Stimulated activated CD4-positive, alpha-beta T cell treated with anti-CD3 and anti-CD28 coated beads, Interleukin-1b, Interleukin-23, amount 100 ng/mL, for 1 hour (primary cell): ENCODE results near the gene RNU6-9.

Experiments used
- DNase-seq, 2 donors: peaks; one replicate each; pipeline ENCODE4 v3.0.0-alpha.2; 2020; ENCODE audit warnings: low read depth in 2 of 2

The RNU6-9 gene

DNA sequence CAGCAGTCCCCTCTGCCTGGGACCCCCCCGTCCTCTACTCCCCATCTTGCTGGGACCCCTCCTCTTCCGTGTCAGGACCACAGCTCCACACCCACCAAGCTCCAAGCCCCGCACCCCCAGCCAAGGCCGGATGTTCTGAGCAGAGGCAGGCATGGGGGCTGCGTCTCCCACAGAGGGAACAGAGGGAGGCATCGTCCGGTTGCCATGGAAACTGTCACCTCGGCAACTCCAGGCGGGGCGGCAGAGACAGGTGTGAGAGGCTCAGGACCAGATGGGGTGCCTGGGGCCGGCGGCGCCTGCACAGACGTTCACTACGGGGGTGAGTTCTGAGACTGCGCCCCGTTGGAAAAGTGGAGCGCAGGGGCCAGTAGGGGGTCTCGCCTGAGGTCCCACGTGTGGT, 5.4 kb downstream of the RNU6-9 start:
- no peak for DNase-seq

DNA sequence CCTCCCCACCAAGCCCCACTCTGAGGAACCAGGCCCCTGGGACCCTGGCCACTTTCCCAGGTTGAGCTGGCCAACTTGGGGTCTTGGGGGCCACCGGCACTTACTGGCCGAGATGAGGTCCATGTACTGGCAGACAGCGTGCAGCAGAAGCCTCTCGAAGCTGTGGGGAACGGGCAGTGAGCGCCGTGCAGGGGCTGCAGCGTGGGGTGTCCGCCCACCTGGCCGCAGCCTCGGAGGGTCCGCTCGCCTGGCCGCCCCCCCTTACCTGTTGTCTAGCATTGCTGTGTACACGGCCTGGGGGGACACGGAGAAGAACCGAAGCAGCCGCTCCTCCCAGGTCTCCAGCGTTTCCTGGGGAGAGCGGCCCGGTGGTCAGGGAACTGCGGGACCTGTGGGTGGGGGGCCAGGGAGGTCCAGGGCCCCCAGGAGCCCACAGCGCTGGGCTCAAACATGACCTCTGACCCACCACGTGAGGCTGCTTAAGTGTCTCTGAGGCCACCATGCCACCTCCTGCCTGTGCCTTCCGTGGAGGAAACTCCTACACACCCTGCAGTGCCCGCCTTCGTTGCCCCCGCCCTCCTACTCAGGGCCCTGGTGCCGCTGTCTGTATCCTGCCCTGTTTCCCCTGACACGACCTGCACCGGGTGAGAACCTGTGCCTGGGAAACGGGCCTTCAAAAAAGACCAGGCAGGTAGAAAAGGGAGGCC, 6.2 kb downstream of the RNU6-9 start:
- no peak for DNase-seq

- no peak for DNase-seq
These were observed 6.7 kb downstream of the RNU6-9 start for GRCh38 chr19:900043-900301.

GRCh38 chr19:900302-901111, 7.2 kb downstream of the RNU6-9 start:
- DNase-seq, result no peak

- no peak for DNase-seq
These were observed 8.2 kb downstream of the RNU6-9 start for GRCh38 chr19:901216-902092.

GRCh38 chr19:902093-902370, 8.7 kb downstream of the RNU6-9 start:
- DNase-seq, result no peak

GRCh38 chr19:902446-903226, 9.4 kb downstream of the RNU6-9 start:
- no peak for DNase-seq

GRCh38 chr19:903266-903797, 10.0 kb downstream of the RNU6-9 start:
- DNase-seq, result no peak

- no peak for DNase-seq
These were observed 11.3 kb downstream of the RNU6-9 start for GRCh38 chr19:904545-904944.

DNA sequence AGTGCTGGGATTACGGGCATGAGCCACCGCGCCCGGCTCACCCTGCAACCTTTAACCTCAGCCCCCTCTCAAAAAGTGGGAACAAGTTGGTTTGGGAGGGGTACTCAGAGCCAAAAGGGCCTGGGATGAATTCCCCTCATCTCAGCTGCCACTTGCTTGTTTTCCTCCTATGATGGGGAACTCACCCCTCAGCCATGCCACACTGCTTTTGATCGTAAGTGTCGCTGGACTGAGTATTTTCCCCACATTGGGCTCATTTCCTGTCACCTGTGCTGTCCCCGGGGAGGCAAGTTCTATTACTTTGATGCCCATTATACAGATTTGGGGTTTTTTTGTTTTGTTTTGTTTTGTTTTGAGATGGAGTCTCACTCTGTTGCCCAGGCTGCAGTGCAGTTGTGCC, 13.2 kb downstream of the RNU6-9 start:
- no peak for DNase-seq

- DNase-seq, result no peak
These were observed 14.0 kb downstream of the RNU6-9 start for GRCh38 chr19:907183-907853.

DNA sequence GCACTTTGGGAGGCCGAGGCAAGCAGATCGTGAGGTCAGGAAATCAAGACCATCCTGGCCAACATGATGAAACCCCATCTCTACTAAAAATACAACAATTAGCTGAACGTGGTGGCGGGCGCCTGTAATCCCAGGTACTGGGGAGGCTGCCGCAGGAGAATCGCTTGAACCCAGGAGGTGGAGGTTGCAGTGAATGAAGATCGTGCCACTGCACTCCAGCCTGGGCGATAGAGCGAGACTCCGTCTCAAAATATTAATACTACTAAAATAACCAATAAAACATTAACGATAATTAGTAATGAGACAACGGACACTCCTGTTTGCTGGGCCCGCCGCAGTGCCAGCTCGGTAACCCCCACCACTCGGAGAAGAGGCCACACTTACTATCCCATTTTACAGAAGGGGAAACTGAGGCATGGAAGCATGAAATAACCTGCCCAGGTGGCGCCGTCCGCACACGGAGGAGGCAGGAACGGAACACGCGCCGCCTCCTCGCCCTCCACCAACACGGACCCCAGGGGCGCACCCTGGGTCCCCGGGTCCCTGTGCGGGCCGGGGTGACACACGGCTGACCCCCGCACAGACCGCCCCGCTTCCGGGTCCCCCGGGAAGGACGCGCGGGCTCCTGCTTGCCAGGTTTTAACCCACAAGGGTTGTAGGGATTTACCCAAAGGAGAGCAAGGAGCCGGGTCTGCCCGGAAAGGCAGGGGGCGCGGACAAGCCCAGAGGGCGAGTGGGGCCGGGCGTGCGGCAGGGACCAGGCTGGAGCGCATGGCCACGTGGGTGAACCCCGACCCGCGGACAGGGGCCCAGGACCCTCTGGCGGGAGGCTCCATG, 18.1 kb downstream of the RNU6-9 start:
- DNase-seq, result no peak

DNA sequence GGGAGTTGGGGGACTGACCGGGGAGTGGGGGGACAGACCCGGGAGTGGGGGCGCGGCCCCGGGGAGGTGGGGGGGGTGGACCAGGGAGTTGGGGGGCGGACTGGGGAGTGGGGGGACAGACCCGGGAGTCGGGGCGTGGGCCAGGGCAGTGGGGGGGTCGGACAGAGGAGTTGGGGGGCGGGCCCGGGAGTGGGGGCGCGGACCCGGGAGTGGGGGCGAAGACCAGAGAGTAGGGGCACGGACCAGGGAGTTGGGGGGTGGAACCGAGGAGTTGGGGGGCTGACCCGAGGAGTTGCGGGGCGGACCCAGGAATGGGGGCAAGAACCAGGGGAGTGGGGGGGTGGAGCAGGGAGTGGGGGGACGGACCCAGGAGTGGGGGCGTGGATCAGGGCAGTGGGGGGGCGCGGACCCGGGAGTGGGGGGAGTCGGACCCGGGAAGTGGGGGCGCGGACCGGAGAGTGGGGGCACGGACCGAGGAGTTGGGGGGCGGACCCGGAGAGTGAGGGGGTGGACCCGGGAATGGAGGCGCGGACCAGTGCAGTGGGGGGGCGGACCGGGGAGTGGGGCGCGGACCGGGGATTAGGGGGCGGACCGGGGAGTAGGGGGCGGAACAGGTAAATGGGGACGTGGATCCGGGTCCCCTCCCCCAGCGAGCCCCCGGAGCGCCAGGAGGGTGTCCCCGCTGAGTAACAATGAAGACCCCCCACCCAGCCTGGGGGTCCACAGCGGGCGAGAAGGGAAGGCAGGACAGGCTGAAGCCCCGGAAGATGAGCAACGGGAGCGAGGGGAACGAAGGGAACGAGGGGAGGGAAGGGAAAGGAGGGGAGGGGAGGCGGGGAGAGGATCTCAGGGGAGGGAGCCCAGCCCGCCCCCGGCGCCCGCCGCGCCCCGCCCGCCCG, 19.1 kb downstream of the RNU6-9 start:
- no peak for DNase-seq

DNA sequence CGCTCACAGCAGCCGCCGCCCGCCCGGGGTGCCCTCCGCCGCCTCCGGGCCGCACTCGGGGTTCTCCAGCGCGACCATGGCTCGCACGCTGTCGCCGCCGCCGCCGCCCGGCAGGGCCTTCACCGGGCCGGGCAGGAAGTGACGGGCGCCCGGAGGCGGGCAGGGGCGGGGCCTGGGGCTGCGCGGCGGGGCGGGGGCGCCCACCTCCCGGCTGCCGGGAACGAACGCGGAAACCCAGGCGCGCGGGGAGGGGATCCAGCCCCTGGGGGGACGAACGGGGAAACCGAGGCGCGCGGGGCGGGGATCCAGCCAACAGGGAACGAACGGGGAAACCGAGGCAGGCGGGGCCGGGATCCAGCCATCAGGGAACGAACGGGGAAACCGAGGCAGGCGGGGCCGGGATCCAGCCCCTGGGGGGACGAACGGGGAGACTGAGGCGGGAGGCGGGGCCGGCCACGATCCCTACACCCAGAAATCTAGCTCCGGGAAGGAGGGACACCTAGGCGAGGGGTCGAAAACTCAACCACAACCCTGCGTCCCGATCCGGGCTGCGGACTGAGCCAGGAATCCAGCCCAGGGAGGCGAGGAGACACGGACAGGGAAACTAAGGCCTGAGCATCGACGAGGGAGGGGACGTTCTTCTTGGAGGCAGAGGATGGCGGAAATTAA, 19.9 kb downstream of the RNU6-9 start, which contains the start of gene R3HDM4:
R3HDM4 (minus strand) TSS at position 140 of the 669 bp plus-strand sequence; CDS start at position 78, 62 bp downstream.
- DNase-seq, result peak; percentile 66 to 81

DNA sequence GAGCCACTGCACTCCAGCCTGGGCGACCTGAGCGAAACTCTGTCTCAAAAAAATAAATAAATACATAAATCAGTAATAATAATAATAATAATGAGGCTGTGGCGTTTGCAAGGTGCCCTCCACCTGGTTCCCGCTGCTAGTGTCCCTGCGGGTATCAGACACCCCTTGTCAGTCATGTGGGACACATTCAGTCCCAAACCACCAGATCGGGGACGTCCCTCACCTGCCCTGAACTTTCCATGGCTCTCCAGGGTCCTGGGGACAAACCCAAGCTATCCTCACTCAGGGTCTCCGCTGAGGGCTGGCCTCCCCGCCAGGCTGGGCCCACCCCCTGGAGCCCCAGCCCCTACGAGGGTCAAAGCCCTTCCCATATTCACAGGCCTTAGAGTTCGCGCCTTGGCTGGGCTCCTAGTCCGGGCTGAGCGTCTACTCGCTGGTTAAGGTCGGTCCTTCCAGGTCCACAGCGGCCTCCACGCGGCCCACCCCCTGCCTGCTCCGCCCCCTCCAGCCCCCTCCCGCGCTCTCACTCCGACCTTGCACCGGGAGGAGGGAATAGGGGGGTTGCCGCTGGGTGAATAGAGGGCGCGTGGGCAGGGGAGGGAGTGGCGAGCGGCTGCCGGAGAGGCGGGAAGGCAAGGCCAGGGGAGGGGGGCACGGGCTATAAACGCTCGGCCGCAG, 23.5 kb downstream of the RNU6-9 start:
- DNase-seq, result no peak

DNA sequence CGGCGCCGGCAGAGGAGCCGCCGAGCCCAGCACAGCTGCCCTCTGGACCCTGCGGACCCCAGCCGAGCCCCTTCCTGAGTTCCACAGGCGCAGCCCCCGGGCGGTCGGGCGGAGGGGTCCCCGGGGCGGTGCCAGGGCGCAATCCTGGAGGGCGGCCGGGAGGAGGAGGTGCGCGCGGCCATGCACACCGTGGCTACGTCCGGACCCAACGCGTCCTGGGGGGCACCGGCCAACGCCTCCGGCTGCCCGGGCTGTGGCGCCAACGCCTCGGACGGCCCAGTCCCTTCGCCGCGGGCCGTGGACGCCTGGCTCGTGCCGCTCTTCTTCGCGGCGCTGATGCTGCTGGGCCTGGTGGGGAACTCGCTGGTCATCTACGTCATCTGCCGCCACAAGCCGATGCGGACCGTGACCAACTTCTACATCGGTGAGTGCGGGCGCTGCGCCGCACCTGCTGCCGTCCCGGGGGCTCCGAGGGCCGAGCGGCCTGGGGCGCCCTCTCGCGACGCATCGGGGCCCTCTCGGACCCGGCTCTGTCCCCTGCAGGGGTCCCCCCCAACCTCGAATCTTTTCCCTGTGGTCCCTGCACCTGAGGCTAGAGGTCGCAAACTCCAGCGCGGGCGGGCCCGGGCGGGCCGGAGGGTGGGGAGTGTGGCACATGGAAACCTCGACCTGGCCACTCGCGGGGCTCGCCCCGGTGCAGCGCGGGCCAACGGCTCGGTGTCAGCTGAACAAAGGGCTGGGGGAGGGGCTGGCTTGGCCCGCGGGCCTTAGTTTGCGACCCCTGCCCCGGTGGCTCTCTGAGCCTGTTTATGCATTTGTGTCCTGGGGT, 24.3 kb downstream of the RNU6-9 start, which contains the start of gene KISS1R:
KISS1R (plus strand) TSS at position 11 of the 829 bp plus-strand sequence; CDS start at position 181, 170 bp downstream.
- DNase-seq, result no peak

- no peak for DNase-seq
These were observed 24.8 kb downstream of the RNU6-9 start for GRCh38 chr19:918152-918437.
